NCI-H128 (cell line): ENCODE measurements around the gene ALOX15B.
"Not testable (repeated sequence)": the region's sequence is repeated elsewhere in the genome, so short reads cannot be mapped to it uniquely, and the experiment has no call there.

ENCODE experiments used
- DNase-seq: peaks from one replicate; lab custom pipeline; 2025; ENCODE audit not compliant: unreplicated experiment; lab: John Stamatoyannopoulos, UW

ALOX15B gene

DNA sequence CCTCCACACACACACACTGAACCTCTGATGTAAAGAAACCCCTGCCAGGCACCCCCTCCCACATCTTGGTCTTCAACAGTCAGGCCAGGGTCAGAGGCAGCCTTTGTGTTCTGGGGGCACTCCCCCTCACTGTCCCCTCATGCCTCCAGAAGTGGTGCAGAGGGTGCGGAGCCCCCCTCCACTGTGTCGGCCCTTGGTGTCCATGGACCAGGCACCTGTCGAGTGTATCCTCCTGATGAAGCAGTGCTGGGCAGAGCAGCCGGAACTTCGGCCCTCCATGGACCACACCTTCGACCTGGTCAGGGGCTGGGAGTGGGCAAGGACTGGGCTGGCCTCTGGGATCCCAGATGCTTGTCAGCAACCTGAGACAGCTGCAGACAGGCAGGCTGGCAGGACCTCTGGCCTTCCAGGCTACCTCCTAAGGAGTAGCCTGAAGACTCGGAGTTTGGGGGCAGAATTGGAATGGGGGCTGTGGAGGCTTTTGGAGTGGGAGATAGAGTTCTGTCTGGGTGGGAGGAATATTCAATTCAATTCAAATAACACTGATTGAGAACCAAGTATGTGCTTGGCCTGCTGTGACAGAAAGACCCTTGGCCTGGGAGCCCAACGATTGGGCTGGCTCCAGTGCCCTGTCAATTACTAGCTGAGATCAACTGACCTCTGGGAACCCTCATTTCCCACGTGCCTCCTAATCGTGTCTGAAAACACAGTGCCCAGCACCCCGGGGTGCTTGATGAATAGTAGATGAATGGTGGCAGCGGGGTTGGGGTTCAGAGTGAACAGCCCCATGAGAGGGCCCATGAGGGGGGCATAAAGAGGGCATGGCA is 24.9 kb upstream of the ALOX15B start:
- no peak for DNase-seq

DNA sequence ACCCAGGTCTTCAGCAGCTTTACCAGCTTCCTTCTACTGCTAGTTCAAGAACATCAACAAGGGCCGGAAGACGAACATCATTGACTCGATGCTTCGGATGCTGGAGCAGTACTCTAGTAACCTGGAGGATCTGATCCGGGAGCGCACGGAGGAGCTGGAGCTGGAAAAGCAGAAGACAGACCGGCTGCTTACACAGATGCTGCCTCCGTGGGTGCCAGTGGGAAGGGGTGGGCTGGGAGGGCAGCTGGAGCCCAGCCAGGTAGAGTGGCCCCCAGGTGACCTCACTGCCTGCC is 24.4 kb upstream of the ALOX15B start:
- DNase-seq, result no peak

DNA sequence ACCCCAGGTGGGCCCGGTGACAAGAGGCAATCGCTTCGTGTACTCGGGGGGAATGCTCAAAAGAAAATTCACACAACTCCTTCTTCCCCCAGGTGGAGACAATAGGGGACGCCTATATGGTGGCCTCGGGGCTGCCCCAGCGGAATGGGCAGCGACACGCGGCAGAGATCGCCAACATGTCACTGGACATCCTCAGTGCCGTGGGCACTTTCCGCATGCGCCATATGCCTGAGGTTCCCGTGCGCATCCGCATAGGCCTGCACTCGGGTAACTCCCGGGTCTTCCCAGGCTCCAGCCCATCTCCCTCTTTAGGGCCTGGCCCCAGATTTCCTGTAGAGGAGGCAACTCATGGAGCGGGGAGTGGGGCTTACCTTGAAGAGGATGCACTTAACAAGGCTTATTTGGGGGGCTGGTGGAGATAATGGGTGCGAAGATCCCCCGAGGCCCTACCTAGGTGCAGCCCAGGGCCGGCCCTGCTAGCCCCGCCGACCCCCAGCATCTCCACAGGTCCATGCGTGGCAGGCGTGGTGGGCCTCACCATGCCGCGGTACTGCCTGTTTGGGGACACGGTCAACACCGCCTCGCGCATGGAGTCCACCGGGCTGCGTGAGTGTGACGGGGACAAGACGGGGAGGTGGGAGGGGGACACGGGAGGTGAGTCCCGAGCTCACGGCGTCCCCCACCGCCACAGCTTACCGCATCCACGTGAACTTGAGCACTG is 23.5 kb upstream of the ALOX15B start:
- DNase-seq, result no peak

DNA sequence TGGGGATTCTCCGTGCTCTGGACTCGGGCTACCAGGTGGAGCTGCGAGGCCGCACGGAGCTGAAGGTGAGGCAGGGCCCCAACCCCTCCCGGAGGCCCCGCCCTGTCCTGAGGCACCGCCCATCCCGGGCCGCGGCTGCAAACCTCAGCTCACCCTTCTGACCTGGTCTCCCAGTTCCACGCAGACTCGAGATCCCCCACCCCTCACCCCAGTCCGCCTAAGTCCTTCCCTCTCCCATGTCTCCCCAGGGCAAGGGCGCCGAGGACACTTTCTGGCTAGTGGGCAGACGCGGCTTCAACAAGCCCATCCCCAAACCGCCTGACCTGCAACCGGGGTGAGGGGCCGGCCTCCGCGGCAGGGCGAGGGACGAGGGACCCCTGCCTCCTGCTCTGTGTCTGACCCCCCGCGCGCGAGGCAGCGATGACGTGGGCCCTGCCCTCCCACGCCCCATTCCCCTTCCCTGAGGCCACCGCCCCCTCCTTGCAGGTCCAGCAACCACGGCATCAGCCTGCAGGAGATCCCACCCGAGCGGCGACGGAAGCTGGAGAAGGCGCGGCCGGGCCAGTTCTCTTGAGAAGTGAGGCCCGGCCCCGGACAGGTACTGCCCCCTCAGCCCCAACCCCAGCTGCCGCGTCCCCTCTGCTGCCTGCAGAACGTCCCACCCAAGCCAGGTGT is 22.8 kb upstream of the ALOX15B start:
- no peak for DNase-seq

DNA sequence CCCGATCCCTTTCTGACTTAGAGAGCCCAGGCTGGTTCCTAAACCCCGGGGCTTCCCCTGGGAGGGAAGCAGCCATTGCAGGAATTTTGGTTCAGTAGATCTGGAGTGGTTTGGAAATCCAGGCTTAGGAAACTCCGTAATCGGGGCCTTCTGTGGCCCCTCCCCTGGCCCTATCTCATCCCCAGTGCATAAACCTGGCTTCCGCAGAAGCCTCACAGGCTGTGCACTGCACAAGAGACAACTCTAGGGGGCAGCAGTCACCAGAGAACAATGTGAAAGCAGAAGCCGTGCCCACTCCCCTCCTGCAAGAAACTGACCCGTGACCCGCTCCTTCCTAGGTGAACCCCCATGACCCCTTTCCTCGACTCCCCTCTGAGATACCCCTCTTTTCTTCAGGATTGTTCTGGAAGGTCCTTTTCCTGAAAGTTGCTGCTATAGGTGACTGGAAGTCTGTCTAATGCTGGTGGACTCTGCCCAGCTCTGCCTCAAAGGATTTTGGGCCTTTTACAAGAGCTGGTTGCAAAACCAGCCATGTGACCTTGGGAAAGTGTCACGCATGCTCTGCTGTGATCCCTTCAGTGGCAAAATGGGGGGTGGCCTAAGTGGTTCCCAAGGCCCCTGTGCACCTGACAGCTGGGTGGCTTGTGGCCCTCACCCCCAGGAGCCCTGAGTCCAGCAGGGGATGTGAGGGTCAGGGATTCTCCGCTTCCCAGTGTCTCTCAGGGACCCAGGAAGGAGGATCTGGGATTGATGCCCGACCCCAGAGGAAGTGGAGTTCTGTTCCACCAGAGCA is 22.0 kb upstream of the ALOX15B start:
- no peak for DNase-seq

DNA sequence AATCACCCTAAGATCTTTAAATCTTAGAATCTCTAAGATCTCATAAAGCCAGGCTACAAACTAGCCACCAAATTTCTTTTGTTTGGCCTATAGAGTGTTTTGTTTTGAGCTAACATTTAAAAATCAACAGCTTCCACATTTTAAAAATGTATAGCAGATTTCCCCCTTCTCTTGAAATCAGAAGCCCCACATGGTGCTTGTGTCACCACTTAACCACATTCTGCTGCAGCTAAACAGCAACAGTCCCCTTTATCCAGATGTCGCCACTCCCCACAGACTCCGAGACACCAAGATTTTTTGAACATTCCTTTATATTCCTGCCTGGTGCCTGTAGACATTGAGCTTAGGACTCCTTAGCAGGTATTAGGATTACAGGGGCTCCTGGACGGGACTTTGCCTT is 20.4 kb upstream of the ALOX15B start:
- DNase-seq, result no peak

DNA sequence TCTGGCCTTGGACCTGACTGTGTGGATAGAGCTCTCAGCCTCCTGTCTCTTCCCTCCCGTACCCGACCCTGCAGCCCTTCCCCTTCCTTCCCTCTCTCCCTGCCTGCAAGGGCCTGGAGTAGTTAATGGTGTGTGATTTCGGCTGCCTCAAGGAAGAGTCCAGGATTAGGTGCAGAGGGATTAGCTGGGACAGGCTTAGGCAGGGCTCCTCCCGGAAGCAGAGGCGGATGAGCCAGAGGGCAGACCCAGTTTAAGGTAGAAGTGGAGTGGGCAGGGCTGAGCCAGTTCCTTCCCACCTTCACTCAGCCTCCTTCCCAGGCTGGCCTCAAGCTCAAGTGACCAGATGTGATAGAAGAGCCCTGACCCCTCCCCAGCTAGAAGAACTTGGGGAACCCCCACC is 19.7 kb upstream of the ALOX15B start:
- DNase-seq, result no peak

DNA sequence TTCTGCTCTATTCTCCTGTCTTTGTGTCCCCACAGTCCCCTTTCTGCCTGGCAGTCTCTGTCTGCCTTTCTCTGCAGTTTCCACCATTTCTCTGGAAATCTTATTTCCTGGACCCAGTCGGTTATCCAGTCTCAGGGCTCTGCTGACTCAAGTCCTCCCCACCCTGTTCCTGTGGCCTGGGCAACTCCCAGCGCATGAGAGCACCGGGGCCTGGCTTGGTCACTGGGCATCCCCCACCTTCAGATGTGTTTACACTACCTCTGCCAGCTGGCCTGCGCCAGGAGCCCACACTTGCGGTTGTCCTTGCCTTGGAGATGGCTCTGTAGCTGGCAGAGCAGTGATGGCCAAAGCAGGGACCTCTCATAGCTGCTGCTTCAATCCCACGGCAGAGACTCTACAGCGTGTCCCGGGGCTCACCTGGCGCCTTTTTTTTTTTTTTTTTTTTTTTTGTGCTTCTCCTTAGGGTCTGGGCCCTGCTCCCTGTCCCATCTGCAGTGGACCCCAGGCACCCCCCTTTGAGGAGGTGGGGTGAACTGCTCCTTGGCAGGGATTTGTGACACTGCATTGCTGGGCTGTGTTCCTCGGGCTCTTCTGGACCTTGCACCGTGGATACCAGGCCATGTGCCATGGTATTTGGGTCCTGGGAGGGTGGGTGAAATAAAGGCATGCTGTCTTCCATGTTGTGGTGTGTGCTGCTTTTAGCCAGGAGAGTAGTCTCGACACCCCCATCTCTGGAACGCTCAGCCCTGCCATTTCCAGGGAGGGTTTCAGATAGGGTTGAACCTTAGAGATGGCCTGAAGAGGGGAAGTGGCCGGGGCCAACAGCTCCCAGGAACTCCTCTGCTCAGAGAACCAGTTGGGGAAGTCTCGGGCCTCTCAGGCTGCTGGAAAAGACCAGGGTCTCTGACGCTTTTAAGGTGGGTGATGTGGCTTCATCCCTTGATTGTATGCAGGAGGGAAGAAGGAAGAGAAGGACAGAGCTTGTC is 18.9 kb upstream of the ALOX15B start:
- no peak for DNase-seq

DNA sequence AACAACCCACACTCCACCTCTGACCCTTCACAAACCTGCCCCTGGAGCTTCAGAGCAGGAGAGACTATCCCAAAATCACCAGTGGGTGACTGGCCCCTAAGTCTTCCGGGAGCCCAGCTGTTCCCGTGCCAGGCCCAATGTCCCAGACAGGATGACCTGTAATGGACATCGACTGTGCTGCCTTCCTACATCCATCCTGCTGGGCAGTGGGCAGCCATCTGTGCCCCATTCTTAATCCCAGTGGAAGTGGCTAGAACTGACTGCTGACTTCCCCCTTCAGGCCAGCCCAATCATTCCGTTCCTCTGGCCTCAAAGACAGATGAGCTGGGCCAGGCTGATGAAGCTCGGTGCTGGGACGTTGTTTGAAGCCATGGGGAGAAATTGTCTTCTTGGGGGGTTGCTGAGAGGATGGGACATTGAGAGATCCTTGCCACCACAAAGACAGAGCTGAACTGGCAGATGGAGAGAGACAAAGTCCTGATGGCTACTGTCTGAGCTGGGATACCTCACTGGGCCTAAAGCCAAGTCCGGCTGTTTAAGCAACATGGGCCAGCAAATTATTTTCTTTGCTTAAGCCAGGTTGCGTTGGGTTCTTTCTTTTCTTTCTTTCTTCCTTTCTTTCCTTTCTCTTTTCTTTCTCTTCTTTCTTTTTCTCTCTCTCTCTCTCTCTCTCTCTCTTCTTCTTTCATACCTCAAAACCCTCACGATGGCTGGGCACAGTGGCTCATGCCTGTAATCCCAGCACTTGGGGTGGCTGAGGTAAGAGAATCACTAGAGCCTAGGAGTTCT is 17.9 kb upstream of the ALOX15B start:
- DNase-seq, result no peak

DNA sequence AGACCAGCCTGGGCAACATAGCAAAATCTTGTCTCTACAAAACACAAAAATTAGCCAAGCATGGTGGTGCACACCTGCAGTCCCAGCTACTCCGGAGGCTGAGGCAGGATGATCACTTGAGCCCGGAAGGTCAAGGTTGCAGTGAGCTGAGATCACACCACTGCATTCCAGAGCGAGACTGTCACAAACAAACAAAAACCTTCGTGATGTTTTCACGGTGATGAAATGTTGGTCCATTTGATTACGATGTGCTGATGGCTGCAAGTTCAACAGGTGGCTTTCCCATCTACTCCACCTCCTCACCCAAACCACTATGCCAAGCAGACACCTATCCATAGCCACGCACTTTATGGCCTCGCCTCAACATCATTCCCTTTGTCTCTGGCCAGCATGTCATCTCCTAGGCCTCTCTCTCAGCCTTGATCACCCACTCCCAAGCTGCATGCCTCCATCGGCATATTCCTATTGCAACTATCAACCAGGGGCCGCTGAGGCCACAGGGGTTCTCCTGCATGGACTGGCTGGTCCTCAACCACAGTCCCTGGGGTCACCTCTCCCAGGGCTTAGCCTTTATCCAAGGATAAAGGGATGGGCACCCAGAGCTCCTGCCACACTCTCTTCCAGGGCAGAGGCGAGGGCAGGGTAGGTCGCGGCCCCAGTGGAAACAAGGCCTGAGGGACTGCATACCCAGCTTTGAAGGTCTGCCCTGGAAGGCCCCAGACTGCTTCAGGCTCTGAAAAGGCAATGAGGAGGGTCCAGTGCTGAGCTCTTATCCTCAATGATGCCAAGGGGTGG is 17.1 kb upstream of the ALOX15B start:
- no peak for DNase-seq

DNA sequence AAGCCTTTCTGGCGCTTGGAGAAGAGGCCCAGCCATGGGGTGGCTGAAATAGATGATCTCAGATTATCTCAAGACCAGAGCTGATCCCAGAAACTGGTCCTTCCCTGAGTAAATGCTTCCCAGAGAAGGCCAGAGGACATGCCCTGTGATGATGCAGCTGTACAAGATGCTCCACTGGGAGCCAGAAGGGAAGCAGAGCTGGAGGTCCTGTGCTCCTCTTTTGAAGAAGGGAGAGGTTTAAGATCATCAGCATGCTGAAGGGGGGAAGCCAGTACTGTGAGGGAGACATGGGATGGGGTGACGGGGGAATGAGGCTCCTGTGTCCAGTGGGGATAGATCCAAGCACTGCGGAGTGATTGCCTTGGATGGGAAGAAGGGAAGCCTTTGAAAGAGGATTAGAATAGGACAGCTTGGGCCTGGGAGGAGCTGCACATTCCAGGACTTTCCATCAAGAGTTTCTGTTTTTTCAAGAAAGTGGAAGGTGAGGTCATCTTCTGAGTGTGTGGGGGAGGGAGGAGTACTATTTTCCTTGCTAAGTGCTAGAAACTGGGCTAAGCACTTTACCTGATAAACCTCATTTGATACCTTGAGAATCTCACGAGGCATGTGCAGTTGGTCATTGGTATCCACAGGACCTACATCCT is 16.4 kb upstream of the ALOX15B start:
- no peak for DNase-seq

DNA sequence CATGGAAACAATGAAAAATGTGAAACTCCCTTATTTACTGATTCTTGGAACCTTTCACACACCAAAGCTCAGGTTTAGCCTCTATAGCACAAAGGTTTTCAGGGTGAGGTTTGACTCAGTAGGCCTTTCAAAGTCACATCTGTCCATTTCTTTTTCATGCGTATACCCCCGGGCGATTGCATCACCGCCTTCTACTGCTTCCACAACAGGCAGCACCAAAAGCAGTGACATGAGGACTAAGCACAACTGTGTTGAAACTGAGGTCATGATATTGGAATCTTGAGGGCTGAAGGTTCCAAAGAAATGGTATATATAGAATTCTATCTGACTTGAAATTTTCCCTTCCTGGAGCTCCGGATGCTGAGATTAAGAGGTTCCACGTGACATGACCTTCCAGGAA is 14.7 kb upstream of the ALOX15B start:
- not testable (repeated sequence) for DNase-seq

DNA sequence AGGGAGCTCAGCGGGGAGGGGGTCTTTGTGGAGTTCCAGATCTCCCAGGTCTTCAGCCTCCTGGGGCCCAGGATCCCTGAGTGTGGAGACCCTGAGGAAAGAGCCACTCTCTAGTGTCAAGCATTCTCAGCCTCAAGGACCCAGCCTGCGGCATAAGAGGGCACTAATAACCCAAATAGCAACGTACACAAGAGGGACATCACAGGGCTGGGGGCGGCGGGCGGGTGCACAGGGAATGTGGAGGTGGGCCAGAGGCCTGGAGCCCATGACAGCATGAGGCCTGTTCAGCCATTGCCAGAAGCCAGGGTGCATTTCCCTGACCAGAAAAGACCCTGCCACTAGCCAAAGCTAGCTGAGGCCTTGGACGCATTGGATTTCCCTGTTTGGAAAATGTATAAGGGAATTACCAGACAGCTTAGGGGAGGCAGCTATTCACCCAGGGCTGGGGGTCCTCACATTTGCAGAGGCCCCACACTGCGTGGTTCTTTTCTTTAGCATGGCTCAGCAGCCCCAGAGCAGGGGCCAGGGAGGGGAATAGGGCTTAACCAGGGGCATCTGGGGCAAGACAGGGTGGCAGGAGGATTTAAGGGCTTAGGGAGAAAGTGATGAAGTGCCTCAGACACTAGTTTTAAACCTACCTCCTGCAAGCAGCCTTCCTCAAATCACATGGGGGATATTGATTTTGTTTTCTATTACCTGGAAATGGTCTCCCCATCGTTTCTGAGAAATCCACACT is 13.5 kb upstream of the ALOX15B start:
- DNase-seq, result no peak

DNA sequence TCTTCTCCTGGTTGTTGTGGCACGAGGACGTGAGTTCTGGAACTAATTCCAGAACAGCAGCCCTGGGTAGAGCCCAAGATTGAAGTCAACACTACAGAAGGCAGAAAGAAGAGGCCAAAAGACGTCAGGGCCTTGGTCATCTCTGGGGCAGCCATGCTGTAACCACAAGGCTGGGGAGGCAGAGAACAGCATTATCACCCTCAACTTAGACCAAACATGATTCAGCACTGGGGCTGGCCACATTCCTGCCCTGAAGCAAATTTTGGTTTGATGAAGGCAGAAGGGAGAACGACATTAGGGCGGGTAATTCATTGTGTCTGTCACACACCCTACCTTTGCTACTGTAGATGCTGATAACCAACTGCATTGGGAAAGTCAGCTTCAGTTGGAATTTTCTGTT is 9.7 kb upstream of the ALOX15B start:
- DNase-seq, result no peak

DNA sequence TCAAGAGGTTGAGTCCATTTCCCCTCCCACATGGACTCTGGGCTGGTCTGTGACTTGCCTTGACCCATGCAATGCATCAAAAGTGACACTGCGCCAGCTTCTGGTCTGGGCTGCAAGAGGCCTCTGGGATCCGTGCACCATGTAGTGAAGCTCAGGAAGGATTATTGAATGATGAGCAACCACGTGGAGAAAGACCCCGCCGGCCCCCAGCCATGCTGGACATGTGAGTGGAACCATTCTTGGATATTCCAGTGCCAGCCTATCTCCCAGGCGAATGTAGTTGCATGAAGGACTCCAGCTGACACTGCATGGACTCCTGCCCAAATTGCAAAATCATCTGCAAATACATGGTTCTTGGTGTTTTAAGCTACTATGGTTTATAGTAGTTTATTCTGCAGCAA is 7.6 kb upstream of the ALOX15B start:
- no peak for DNase-seq

DNA sequence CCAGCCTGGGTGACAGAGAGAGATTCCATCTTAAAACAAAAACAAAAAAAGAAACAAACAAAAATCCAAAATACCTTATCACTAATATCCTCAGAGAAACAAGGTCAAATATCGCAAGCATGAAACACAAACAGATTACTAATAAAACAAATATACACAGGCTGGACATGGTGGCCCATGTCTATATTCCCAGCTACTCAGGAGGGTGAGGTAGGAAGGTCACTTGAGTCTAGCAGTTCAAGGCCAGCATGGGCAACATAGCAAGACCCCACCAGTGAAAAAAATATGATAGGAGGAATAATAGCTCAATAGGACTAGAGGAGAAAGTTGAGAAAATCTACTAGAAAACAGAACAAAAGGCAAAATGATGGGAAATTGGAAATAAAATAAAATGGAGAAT is 6.9 kb upstream of the ALOX15B start:
- DNase-seq, result no peak

DNA sequence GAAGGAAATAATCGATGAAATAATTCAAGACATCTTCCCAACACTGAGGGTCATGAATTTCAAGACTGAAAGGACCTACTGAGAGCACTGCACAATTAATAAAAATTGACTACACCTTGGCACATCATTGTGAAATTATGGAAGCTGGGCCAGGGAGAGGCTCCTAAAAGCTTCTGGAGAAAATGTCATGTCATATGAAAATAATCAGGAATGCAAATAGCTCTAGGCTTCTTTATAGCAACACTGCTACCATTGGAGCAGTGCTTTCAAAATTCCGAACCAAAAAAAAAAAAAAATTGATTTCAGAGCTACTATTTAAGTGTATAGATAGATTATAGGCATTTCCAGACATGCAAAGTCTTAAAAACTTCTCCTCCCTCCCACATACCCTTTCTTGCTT is 6.4 kb upstream of the ALOX15B start:
- no peak for DNase-seq
